ENCODE data around the gene GALNTL6. TPM values are rescaled to one million over a fixed set of nuclear protein-coding genes. Genes with fewer than 3 reads are reported as not detected.
"Not testable (repeated sequence)": the region's sequence is repeated elsewhere in the genome, so short reads cannot be mapped to it uniquely, and the experiment has no call there.

Gene GALNTL6
- total RNA-seq, 2 experiments from 2014 or later, result not detected

DNA sequence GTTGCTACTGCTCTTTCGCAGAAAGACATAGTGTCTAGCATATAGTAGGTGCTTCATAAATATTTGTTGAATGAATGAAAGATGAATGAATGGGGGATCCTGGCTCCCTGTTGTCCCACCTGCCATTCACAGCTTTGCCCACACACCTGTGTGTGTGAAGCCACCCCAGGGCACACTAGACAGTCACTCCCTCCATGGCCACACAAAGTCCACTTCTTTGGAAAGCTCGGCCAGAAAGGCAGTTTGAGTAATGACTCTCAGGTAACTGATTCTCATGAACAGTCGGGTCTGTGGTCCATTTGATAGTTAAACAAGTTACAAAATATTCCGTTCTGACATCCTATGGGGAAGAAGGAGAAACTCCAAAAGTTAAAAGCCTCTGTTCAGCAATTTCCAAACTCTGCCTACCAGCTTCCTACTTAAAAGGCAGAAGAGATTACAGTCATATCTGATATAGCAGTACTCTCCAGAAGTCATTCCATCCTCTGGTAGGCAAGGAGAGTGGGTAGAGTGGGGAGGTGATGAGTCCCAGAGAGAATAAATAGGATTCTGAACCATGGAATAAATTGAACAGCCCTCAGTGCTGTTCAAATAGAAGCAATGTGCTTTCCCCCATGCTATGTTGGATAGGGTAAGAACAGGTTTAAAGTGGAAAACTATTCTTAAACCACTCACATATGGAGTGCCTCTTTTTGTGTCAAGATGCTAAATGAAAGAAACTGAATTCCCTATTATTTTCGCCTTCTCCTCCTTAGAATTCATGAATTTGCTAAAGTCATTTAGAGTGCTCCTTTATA, 1150.5 kb downstream of the GALNTL6 start:
- CTCF ChIA-PET, result no interaction called here
- no peaks in the 10 kb centered on the region for H3K36me3 Mint-ChIP-seq (ENCODE audit: low read depth)
- intact Hi-C loops (cut with micrococcal nuclease), result no loop called here

DNA sequence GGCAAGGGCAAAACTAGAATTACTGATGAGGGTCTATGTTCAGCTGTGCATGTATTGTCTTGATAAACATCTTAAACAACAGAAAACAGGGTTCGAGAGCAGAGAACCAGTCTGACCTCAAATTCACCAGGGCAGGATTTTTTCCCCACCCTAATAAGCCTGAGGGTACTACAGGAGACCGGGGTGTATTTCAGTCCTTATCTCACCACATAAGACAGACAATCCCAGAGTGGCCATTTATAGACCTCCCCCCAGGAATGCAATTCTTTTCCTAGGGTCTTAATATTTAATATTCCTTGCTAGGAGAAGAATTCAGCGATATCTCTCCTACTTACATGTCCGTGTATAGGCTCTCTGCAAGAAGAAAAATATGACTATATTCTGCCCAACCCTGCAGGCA, 1157.0 kb downstream of the GALNTL6 start:
- intact Hi-C loops (cut with micrococcal nuclease); H3K36me3 Mint-ChIP-seq (ENCODE audit: low read depth); DNase-seq; CTCF ChIA-PET; H3K27ac Mint-ChIP-seq; H3K4me3 Mint-ChIP-seq; H3K4me1 Mint-ChIP-seq (ENCODE audit: low read depth): not testable (repeated sequence)
- Mint-ChIP-seq H3K9me3 (peaks cover 18% of the 10 kb centered on the region), H3K27me3 (ENCODE audit: low read depth) (peaks cover 11% of the 10 kb centered on the region)

More for the DNA sequence above, 1150.5 kb downstream of the GALNTL6 start:
- DNase-seq, result no peak
- Mint-ChIP-seq H3K4me3 (no peak overlapping the region), H3K4me1 (ENCODE audit: low read depth) (no peaks in the 10 kb centered on the region), H3K27ac (no peak overlapping the region), H3K27me3 (ENCODE audit: low read depth) (peaks cover 26% of the 10 kb centered on the region), H3K9me3 (peaks cover 2% of the 10 kb centered on the region)

DNA sequence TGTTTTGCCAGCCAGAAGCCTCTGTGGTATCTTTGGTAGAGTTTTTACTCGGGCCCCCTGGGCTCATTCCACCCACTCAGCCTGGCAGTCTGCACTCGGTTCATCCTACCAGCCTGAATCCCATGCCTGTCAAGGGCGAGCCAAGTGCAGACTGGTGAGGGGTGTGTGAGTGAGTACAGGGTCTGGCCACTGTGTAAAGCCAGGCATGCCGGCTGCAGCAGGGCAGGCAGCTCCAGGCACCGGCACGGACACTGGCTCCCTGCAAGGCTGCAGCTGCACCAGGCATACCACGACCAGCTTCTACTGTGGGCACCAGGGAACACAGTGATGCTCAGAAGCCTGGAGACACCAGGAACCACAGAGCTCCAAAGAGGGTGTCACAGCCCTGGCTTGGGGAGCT, 1161.4 kb downstream of the GALNTL6 start:
- Mint-ChIP-seq H3K4me3 (no peak overlapping the region), H3K4me1 (ENCODE audit: low read depth) (no peaks in the 10 kb centered on the region), H3K9me3 (peaks cover 10% of the 10 kb centered on the region), H3K27ac (no peak overlapping the region), H3K27me3 (ENCODE audit: low read depth) (peaks cover 4% of the 10 kb centered on the region), H3K36me3 (ENCODE audit: low read depth) (no peaks in the 10 kb centered on the region)
- no peak for DNase-seq
- intact Hi-C loops (cut with micrococcal nuclease), result no loop called here
- CTCF ChIA-PET, result no interaction called here

DNA sequence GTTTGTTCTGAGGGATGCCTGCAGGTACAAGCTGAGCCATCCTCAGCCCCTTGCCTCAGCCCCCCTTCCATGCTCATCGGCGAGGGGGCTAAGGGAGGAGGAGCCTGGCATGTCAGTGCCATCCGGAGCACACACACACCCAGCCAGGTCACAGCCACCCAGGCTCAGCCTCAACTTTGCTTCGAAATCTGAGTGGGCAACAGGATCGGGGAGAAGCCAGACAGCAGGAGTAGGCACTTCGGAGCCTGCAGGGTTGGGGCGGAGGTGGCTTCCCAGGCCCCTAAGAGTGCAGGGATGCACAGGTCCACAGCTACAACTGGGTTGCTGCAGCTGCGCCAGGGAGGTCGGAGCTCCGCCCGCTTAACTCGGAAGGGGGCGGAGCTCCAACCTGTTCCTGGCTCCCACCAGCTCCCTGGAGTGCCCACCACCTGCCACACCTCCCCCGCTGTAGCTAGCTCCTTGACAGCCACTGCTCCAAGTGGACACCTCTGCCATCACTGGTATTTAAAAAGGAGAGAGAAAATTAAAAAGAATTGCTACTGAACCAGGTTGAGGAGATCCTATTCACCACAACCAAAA, 1162.5 kb downstream of the GALNTL6 start:
- Mint-ChIP-seq H3K36me3 (ENCODE audit: low read depth) (no peaks in the 10 kb centered on the region), H3K27me3 (ENCODE audit: low read depth) (peaks cover 4% of the 10 kb centered on the region), H3K4me3 (no peak overlapping the region), H3K4me1 (ENCODE audit: low read depth) (no peaks in the 10 kb centered on the region), H3K9me3 (peaks cover 1% of the 10 kb centered on the region), H3K27ac (no peak overlapping the region)
- DNase-seq, result no peak
- intact Hi-C loops (cut with micrococcal nuclease), result no loop called here
- CTCF ChIA-PET, result interaction anchor here (0.7 kb wide), 1 partner anchor 601 kb away, joined by 3 read pairs; no protein-coding TSS in a partner anchor

DNA sequence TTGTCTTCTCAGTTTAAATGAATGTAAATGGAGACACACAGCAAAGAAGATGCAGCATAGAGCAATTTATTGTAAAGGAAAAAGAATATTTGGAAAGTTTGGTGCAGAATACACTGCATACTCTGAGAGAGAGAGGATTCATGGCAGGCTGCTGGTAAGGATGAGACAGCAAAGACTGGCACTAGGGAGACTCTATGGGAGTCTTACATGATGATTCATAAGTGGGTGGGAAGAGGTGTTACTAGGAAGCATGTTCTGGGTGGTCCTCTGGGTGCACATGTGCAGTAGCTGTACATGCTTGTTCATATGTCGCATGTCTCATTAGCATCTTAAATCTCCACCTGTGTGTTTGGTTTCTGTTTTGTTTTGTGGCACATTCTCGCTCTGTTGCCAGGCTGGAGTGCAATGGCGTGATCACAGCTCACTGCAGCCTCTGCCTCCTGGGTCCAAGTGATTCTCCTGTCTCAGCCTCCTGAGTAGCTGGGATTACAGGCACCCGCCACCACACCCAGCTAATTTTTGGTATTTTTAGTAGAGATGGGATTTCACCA, 1164.4 kb downstream of the GALNTL6 start:
- H3K4me3 Mint-ChIP-seq; H3K4me1 Mint-ChIP-seq (ENCODE audit: low read depth); DNase-seq; H3K27me3 Mint-ChIP-seq (ENCODE audit: low read depth); CTCF ChIA-PET; H3K9me3 Mint-ChIP-seq; H3K36me3 Mint-ChIP-seq (ENCODE audit: low read depth); H3K27ac Mint-ChIP-seq; intact Hi-C loops (cut with micrococcal nuclease): not testable (repeated sequence)

DNA sequence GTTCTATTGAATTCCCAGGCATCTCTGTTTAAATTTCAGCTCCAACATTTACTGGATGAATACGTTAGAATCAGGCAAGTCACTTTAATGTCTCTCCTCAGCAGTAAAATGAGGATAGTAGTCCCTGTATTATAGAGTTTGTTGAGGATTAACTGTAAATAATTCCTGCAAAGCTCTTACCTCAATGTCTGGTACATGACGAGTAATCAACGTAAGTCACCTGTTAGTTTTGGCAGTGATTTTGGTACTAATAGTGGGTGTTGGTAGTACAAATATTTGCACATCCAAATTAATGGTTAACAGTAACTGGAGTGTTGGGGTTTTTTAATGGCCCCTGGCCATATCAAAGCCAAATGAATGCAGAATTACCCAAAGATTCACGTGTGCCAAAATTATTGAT, 1165.6 kb downstream of the GALNTL6 start:
- H3K4me1 Mint-ChIP-seq (ENCODE audit: low read depth), result no peaks in the 10 kb centered on the region
- peaks cover 2% of the 10 kb centered on the region for H3K27me3 Mint-ChIP-seq (ENCODE audit: low read depth)
- no peak for DNase-seq
- intact Hi-C loops (cut with micrococcal nuclease), result no loop called here
- no peak overlapping the region for H3K4me3 Mint-ChIP-seq
- CTCF ChIA-PET, result no interaction called here
- H3K27ac Mint-ChIP-seq, result no peak overlapping the region
- H3K36me3 Mint-ChIP-seq (ENCODE audit: low read depth), result no peaks in the 10 kb centered on the region
- no peaks in the 10 kb centered on the region for H3K9me3 Mint-ChIP-seq

DNA sequence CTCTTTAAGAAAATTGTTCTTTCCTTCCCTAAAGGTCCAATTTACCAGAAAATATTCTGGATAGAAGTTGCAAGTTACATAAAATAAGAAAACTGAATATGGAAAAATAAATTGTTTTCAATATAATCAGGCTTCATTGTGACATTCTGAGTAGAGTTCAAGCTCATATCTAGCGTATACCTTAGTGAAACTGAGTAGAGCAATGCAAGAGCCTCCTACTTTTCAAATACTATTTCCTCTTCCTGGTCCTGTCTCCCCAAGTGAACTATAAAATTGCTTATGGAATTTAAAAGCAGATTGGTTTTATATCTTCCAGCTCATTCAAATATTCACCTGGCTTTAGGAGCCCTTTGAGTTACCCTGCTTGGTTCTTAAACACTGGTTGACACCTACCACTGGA, 1166.1 kb downstream of the GALNTL6 start:
- DNase-seq, result no peak
- intact Hi-C loops (cut with micrococcal nuclease), result no loop called here
- H3K4me1 Mint-ChIP-seq (ENCODE audit: low read depth), result no peaks in the 10 kb centered on the region
- H3K27ac Mint-ChIP-seq, result no peak overlapping the region
- no peak overlapping the region for H3K4me3 Mint-ChIP-seq
- no peaks in the 10 kb centered on the region for H3K36me3 Mint-ChIP-seq (ENCODE audit: low read depth)
- no peaks in the 10 kb centered on the region for H3K9me3 Mint-ChIP-seq
- CTCF ChIA-PET, result interaction anchor here (0.6 to 0.8 kb wide), 2 partner anchors 8 to 13 kb away, joined by 3 to 4 read pairs; no protein-coding TSS in a partner anchor
- H3K27me3 Mint-ChIP-seq (ENCODE audit: low read depth), result peaks cover 2% of the 10 kb centered on the region

DNA sequence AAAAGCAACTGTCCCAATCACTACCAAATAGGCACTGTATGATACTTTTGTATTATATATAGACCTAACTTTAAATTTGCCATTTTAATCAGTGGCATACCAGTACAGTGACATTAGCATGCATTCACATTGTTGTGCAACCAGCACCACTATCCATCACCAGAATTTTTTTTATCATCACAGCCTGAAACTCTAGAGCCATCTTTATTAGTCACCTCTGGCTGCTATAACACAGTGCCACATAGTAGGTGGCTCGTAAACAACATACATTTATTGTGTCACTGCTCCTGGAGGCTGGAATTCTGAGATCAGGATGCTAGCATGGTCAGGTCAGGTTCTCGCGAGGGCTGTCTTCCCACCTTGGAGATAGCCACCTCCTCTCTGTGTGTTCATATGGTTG, 1167.0 kb downstream of the GALNTL6 start:
- Mint-ChIP-seq H3K9me3 (no peaks in the 10 kb centered on the region), H3K4me1 (ENCODE audit: low read depth) (no peaks in the 10 kb centered on the region), H3K4me3 (no peak overlapping the region), H3K36me3 (ENCODE audit: low read depth) (no peaks in the 10 kb centered on the region), H3K27me3 (ENCODE audit: low read depth) (peaks cover 2% of the 10 kb centered on the region), H3K27ac (no peak overlapping the region)
- no peak for DNase-seq
- intact Hi-C loops (cut with micrococcal nuclease), result no loop called here
- CTCF ChIA-PET, result interaction anchor here (0.7 kb wide), 1 partner anchor 31 kb away, joined by 3 read pairs; no protein-coding TSS in a partner anchor

DNA sequence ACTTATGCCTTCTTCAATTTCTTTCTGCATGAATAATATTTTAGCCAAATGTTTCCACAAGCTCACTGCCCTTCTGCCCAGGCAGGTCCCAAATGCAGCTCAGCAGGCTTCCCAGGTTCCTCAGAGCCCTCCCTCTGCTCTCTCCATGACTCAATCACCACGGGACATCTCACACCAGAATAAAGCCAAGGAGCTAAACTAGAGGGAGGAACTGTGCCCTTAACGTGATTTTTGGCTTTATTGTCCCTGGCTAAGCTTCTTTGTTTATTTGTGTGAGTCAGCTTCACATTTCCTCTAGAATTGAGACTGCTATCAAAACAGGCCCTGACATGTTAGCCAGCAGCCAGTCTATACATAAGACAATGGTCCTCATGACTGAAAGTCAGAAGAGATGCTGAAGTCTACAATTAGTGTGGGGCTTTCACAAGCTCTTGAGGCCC, 1169.0 kb downstream of the GALNTL6 start:
- no peaks in the 10 kb centered on the region for H3K36me3 Mint-ChIP-seq (ENCODE audit: low read depth)

DNA sequence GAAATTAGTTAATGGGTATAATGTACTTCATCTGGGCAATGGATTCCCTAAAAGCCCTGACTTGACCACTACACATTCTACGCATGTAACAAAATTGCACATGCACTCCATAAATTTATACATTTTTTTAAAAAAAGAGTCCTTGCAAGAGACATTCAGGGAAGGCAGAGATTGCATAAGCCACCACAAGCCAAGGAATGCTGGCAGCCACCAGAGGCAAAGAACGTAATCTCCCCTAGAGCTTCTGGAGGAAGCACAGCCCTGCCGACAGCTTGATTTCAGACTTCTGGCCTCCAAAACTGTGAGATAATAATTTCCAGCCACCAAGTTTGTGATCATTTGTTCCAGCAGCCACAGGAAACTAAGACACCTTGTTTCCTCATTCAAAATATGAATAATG, 1169.8 kb downstream of the GALNTL6 start:
- intact Hi-C loops (cut with micrococcal nuclease), result no loop called here
- CTCF ChIA-PET, result no interaction called here
- peaks cover 2% of the 10 kb centered on the region for H3K9me3 Mint-ChIP-seq
- H3K36me3 Mint-ChIP-seq (ENCODE audit: low read depth), result no peaks in the 10 kb centered on the region
- no peaks in the 10 kb centered on the region for H3K27me3 Mint-ChIP-seq (ENCODE audit: low read depth)
- H3K4me1 Mint-ChIP-seq (ENCODE audit: low read depth), result no peaks in the 10 kb centered on the region
- H3K4me3 Mint-ChIP-seq, result no peak overlapping the region
- no peak for DNase-seq
- H3K27ac Mint-ChIP-seq, result no peak overlapping the region

More for the DNA sequence above, 1169.0 kb downstream of the GALNTL6 start:
- CTCF ChIA-PET, result no interaction called here
- no peaks in the 10 kb centered on the region for H3K4me1 Mint-ChIP-seq (ENCODE audit: low read depth)
- H3K27ac Mint-ChIP-seq, result no peak overlapping the region
- H3K9me3 Mint-ChIP-seq, result no peaks in the 10 kb centered on the region
- intact Hi-C loops (cut with micrococcal nuclease), result no loop called here
- DNase-seq, result no peak
- no peak overlapping the region for H3K4me3 Mint-ChIP-seq
- no peaks in the 10 kb centered on the region for H3K27me3 Mint-ChIP-seq (ENCODE audit: low read depth)

DNA sequence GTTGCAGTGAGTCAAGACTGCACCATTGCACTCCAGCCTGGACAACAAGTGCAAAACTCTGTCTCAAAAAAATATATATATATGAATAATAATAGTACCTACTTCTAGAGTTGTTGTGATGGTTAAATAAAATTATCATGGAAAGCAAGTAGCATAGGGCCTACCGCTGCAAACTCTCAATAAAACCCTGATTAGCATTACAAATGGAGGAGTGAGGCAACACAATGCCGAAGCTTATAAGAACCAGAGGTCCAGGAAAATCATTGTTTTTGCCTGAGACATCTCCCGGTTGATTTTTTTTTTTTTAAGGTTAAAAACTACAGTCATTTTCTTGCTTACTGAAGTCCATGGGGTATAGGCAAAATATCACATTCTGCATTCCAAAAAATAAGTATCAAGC, 1170.4 kb downstream of the GALNTL6 start:
- Mint-ChIP-seq H3K9me3 (peaks cover 5% of the 10 kb centered on the region), H3K27ac (no peak overlapping the region), H3K27me3 (ENCODE audit: low read depth) (no peaks in the 10 kb centered on the region), H3K36me3 (ENCODE audit: low read depth) (no peaks in the 10 kb centered on the region), H3K4me1 (ENCODE audit: low read depth) (no peaks in the 10 kb centered on the region), H3K4me3 (no peak overlapping the region)
- intact Hi-C loops (cut with micrococcal nuclease), result no loop called here
- CTCF ChIA-PET, result interaction anchor here (0.8 kb wide), 1 partner anchor 318 kb away, joined by 3 read pairs; no protein-coding TSS in a partner anchor
- no peak for DNase-seq

DNA sequence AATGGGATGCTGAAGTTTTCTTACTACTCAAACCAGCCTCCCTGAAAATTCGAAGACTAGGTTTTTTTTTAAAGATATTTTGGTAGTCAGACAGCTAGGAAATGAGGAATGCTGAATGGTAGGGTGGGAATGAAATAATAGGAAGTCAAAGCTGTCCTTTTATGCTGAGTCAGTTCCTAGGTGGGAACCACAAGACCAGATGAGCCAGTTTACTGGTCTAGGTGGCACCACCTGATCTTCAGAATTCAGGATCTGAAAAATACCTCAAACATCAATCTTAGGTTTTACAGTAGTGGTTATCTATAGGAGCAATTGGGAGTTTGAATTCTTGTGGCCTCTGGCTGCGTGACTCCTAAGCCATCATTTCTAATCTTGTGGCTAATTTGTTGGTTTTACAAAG, 1172.3 kb downstream of the GALNTL6 start:
- H3K36me3 Mint-ChIP-seq (ENCODE audit: low read depth), result no peaks in the 10 kb centered on the region
- no peaks in the 10 kb centered on the region for H3K4me1 Mint-ChIP-seq (ENCODE audit: low read depth)
- H3K27me3 Mint-ChIP-seq (ENCODE audit: low read depth), result no peaks in the 10 kb centered on the region
- intact Hi-C loops (cut with micrococcal nuclease), result no loop called here
- no peak overlapping the region for H3K4me3 Mint-ChIP-seq
- no peak for DNase-seq
- peaks cover 9% of the 10 kb centered on the region for H3K9me3 Mint-ChIP-seq
- CTCF ChIA-PET, result interaction anchor here (1.2 kb wide), 1 partner anchor 28 kb away, joined by 3 read pairs; no protein-coding TSS in a partner anchor
- no peak overlapping the region for H3K27ac Mint-ChIP-seq
